ENCODE results near the gene COQ9. TPM values are rescaled to one million over a fixed set of nuclear protein-coding genes. Genes with fewer than 3 reads are reported as not detected.
"Not testable (repeated sequence)": the region's sequence is repeated elsewhere in the genome, so short reads cannot be mapped to it uniquely, and the experiment has no call there.

COQ9 gene
- polyA plus RNA-seq, 4 donors = 96.9 to 115 (median 102) TPM

- DNase-seq (ENCODE audit: low read depth in 4 of 4, low spot score in 2 of 4) = no peak
These were observed 37.3 kb downstream of the COQ9 start for GRCh38 chr16:57484515-57485005.

- DNase-seq (ENCODE audit: low read depth in 4 of 4, low spot score in 2 of 4) = no peak
These were observed 38.0 kb downstream of the COQ9 start for GRCh38 chr16:57485091-57485915.

GRCh38 chr16:57485916-57486857, 38.9 kb downstream of the COQ9 start, which contains the start of gene DOK4:
Gene DOK4, minus strand, starts transcription at chr16:57486493. Its CDS starts 6,986 bp downstream, at chr16:57479507.
- DNase-seq (ENCODE audit: low read depth in 4 of 4, low spot score in 2 of 4) = no peak

- no peak for DNase-seq (ENCODE audit: low read depth in 4 of 4, low spot score in 2 of 4)
These were observed 39.9 kb downstream of the COQ9 start for GRCh38 chr16:57486858-57487834.

GRCh38 chr16:57489229-57489628, 42.0 kb downstream of the COQ9 start:
- no peak for DNase-seq (ENCODE audit: low read depth in 4 of 4, low spot score in 2 of 4)

GRCh38 chr16:57493767-57494166, 46.5 kb downstream of the COQ9 start:
- DNase-seq (ENCODE audit: low read depth in 4 of 4, low spot score in 2 of 4) = no peak

- no peak for DNase-seq (ENCODE audit: low read depth in 4 of 4, low spot score in 2 of 4)
These were observed 49.8 kb downstream of the COQ9 start for GRCh38 chr16:57497121-57497520.

- DNase-seq (ENCODE audit: low read depth in 4 of 4, low spot score in 2 of 4) = no peak
These were observed 50.8 kb downstream of the COQ9 start for GRCh38 chr16:57498031-57498430.

- DNase-seq (ENCODE audit: low read depth in 4 of 4, low spot score in 2 of 4) = not testable (repeated sequence)
These were observed 52.7 kb downstream of the COQ9 start for GRCh38 chr16:57499941-57500340.

- DNase-seq (ENCODE audit: low read depth in 4 of 4, low spot score in 2 of 4) = no peak
These were observed 53.4 kb downstream of the COQ9 start for GRCh38 chr16:57500578-57501111.

GRCh38 chr16:57501492-57501891, 54.2 kb downstream of the COQ9 start:
- DNase-seq (ENCODE audit: low read depth in 4 of 4, low spot score in 2 of 4) = no peak

GRCh38 chr16:57502048-57502775, 54.9 kb downstream of the COQ9 start:
- DNase-seq (ENCODE audit: low read depth in 4 of 4, low spot score in 2 of 4) = no peak

- DNase-seq (ENCODE audit: low read depth in 4 of 4, low spot score in 2 of 4) = no peak
These were observed 56.1 kb downstream of the COQ9 start for GRCh38 chr16:57503366-57503765.

- no peak for DNase-seq (ENCODE audit: low read depth in 4 of 4, low spot score in 2 of 4)
These were observed 56.7 kb downstream of the COQ9 start for GRCh38 chr16:57504001-57504400.

- DNase-seq (ENCODE audit: low read depth in 4 of 4, low spot score in 2 of 4) = no peak
These were observed 57.2 kb downstream of the COQ9 start for GRCh38 chr16:57504491-57504890.

GRCh38 chr16:57505169-57505568, 57.9 kb downstream of the COQ9 start:
- DNase-seq (ENCODE audit: low read depth in 4 of 4, low spot score in 2 of 4) = no peak

GRCh38 chr16:57507136-57508034, 60.1 kb downstream of the COQ9 start:
- DNase-seq (ENCODE audit: low read depth in 4 of 4, low spot score in 2 of 4) = no peak

GRCh38 chr16:57508035-57508425, 60.8 kb downstream of the COQ9 start:
- no peak for DNase-seq (ENCODE audit: low read depth in 4 of 4, low spot score in 2 of 4)

Data from left renal cortex interstitium (tissue), 4 donors.